PC-9 (cell line): ENCODE measurements around the gene UAP1L1. TPM values are rescaled to one million over a fixed set of nuclear protein-coding genes. Genes with fewer than 3 reads are reported as not detected.

Experiments
- BruUV-seq: library from RNA; stranded (reverse); fragments of 400-500 nt; replicated peaks from 2 replicates; lab custom pipeline; 2021; lab: Mats Ljungman, UMichigan
- CTCF ChIA-PET: fragments of 300-600 bp; sonication (Branson Sonifier 250); formaldehyde crosslinking; loops from one replicate; lab custom pipeline; 2022; ENCODE audit warnings: antibody characterized with exemption; lab: Charles Lee
- POLR2A ChIA-PET: fragments of 300-600 bp; sonication (Branson Sonifier 250); formaldehyde crosslinking; loops from one replicate; lab custom pipeline; 2022; ENCODE audit warnings: antibody characterized with exemption; ENCODE audit not compliant: unreplicated experiment; lab: Charles Lee
- DNase-seq, 2 experiments: peaks; one replicate each; pipeline versions ENCODE4 v3.0.0 to v3.0.0-alpha.2; 2015 to 2022; ENCODE audit warnings: mixed read lengths in 1 of 2
- H2AFZ ChIP-seq: fragments of 200-600 bp; sonication (generic); 2 replicates; pipeline ENCODE4 v1.8.1; 2017; ENCODE audit warnings: antibody characterized with exemption
- H3F3A ChIP-seq: fragments of 200-600 bp; sonication (generic); 2 replicates; pipeline ENCODE4 v1.8.1; 2017; ENCODE audit warnings: antibody characterized with exemption, mild to moderate bottlenecking, low read depth; ENCODE audit not compliant: insufficient read depth
- H3K27ac ChIP-seq: fragments of 200-600 bp; sonication (generic); 2 replicates; pipeline ENCODE4 v1.6.1; 2016; ENCODE audit warnings: mixed run types
- H3K27me3 ChIP-seq: fragments of 200-600 bp; sonication (generic); 2 replicates; pipeline ENCODE4 v1.6.1; 2016; ENCODE audit warnings: low read depth, mixed run types; ENCODE audit not compliant: insufficient read depth
- H3K36me3 ChIP-seq: fragments of 200-600 bp; sonication (generic); 2 replicates; pipeline ENCODE4 v1.6.1; 2016; ENCODE audit warnings: low read depth, mixed run types
- H3K4me1 ChIP-seq: fragments of 200-600 bp; sonication (generic); replicated peaks from 2 replicates; pipeline ENCODE4 v1.6.1; 2016; ENCODE audit warnings: mixed run types; ENCODE audit not compliant: insufficient read depth
- H3K4me2 ChIP-seq: fragments of 200-600 bp; sonication (generic); 2 replicates; pipeline ENCODE4 v1.6.1; 2017; ENCODE audit warnings: mixed run types
- H3K4me3 ChIP-seq: fragments of 200-600 bp; sonication (generic); 2 replicates; pipeline ENCODE4 v1.6.1; 2016; ENCODE audit warnings: mixed run types
- H3K79me2 ChIP-seq: fragments of 200-600 bp; sonication (generic); 2 replicates; pipeline ENCODE4 v1.6.1; 2017; ENCODE audit warnings: low read depth, mixed run types
- H3K9me2 ChIP-seq: fragments of 200-600 bp; sonication (generic); 2 replicates; pipeline ENCODE4 v1.8.1; 2017; ENCODE audit warnings: mild to moderate bottlenecking; ENCODE audit not compliant: insufficient read depth
- H3K9me3 ChIP-seq: fragments of 200-600 bp; sonication (generic); 2 replicates; pipeline ENCODE4 v1.8.1; 2016; ENCODE audit warnings: low read depth; ENCODE audit not compliant: insufficient read depth
- H4K20me1 ChIP-seq: fragments of 200-600 bp; sonication (generic); 2 replicates; pipeline ENCODE4 v1.8.1; 2017; ENCODE audit not compliant: insufficient read depth
- CTCF ChIP-seq: fragments of 200-600 bp; sonication (generic); conservative IDR thresholded peaks from 2 replicates; pipeline ENCODE4 v1.6.1; 2017; ENCODE audit warnings: mixed run types, antibody characterized with exemption, mild to moderate bottlenecking, moderate library complexity
- EZH2 ChIP-seq: fragments of 200-600 bp; sonication (generic); IDR thresholded peaks from 2 replicates; pipeline ENCODE4 v1.8.0; 2017; ENCODE audit warnings: antibody characterized with exemption, low read depth
- intact Hi-C: fragments of 100-400 bp; cut with micrococcal nuclease; formaldehyde crosslinking; loops from one replicate; pipeline ENCODE4 v1.10.0; 2022; ENCODE audit not compliant: unreplicated experiment
- total RNA-seq: library from RNA; stranded (reverse); gene quantifications from 2 replicates; pipeline ENCODE4 v1.2.3, GENCODE V29; 2021

UAP1L1 gene
- total RNA-seq, 1 experiment from 2014 or later = 9.9 TPM

DNA sequence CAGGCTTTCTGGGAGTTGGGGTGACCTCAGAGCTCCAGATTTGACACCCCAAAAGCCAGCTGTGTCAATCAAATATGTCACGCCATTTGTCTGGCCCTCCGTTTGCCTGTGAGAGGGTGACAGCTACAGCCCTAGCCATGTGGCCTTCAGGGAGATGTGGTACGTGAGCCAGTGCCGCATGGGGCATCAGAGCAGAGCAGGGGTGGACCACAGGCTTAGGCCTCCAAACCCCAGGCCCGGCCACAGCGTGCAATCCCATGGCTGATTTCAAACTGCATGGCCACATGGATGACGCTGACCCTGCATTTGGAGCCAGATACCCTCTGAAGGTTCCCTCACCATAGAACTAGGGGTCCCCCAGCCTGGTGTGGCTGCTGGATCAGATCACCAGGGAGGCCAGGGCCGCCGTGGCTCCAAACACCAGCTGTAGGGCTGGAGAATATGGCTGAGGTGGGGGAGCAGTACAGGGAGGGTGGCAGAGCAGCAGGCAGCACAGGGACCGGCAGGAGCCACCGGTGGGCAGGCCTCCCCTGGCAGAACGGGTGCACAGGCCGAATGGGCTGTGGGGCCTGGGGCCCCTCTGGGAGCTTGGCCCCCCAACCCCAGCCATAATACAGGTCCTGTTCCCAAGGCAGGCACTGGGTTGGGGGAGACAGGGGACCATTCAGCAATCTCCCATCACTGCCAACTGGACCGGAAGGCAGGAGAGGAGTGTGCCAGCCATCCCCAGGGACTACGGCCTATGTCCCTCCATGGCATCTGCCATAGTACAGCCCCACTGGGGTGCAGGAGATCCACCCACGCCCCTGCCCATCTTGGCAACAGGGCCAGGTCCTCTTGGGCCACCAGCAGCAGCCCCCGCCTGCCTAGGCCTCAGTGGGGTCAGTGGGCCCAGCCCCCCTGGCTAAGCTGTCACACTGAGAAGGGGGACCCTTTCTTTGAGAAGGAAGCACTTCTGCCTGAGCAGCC, 8.5 kb upstream of the UAP1L1 start:
- no peaks in the 10 kb centered on the region for H3K9me3 ChIP-seq
- no TSS peak for BruUV-seq
- POLR2A ChIA-PET = interaction anchor here (0.6 kb wide), 2 partner anchors 18 to 35 kb away, joined by 3 read pairs; no protein-coding TSS in a partner anchor
- H3K4me1 ChIP-seq = peaks cover 25% of the 10 kb centered on the region
- intact Hi-C loops = loop anchor here (1.0 kb wide), 1 partner anchor 49 kb away; no protein-coding TSS in a partner anchor
- H3K4me3 ChIP-seq = peak overlapping the region; percentile 67
- no peak overlapping the region for H3K27ac ChIP-seq
- H2AFZ ChIP-seq = no peak overlapping the region
- peak overlapping the region; percentile 90 for H3K4me2 ChIP-seq
- no peak for TF ChIP-seq CTCF
- no peak for TF ChIP-seq EZH2
- H3K36me3 ChIP-seq = no peaks in the 10 kb centered on the region
- peaks cover 10% of the 10 kb centered on the region; the same call in 1 of the 2 replicates for H4K20me1 ChIP-seq
- H3K79me2 ChIP-seq = peaks cover 18% of the 10 kb centered on the region; the same call in 1 of the 2 replicates
- CTCF ChIA-PET = interaction anchor here (0.5 to 3.3 kb wide), 11 partner anchors 10 to 168 kb away, joined by 3 to 19 read pairs (median 4); partner anchors contain the start of genes MAN1B1 and NPDC1
- H3K9me2 ChIP-seq = no peaks in the 10 kb centered on the region
- no peak for DNase-seq
- no peaks in the 10 kb centered on the region for H3K27me3 ChIP-seq
- peaks cover 20% of the 10 kb centered on the region for H3F3A ChIP-seq

DNA sequence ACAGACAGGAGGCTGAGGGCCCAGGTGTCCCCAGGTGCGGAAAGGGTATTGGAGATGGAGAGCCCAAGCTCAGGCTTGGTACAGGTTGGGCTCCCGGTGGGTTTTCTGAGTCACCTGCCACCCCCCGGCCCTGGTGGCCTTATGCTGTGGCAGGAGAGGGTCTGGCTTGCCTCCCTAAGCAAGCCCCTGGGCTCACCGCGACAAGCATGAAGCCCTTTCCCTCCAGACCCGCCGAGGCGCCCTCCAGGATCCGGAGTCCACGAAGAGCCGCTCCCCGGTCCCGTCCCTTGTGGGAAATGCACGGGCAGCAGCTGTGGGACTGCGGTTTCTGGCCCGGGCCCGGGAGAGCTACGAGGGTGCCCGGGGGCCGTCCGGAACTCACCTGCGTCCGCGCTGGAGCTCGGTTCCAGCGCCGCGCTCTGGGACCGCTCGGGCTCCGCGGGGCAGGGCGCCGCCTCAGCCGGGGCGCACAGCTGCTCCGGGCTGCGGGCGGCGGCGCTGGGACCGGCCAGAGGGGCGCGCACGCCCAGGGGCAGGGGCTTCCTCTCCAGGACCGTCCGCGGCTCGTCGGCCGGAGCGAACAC, 7.7 kb upstream of the UAP1L1 start:
- TF ChIP-seq EZH2 (no peak), CTCF (no peak)
- ChIA-PET POLR2A (interaction anchor here (0.6 to 0.7 kb wide), 2 partner anchors 35 to 80 kb away, joined by 3 to 10 read pairs; no protein-coding TSS in a partner anchor), CTCF (interaction anchor here (0.5 to 2.0 kb wide), 7 partner anchors 9 to 357 kb away, joined by 3 to 10 read pairs (median 5); partner anchors contain the start of gene DIPK1B)
- Histone ChIP-seq H3K27ac (no peak overlapping the region), H3K36me3 (no peaks in the 10 kb centered on the region), H3K27me3 (no peaks in the 10 kb centered on the region), H3K4me1 (peaks cover 25% of the 10 kb centered on the region), H3K4me3 (peak overlapping the region; percentile 67), H3K4me2 (peak overlapping the region; percentile 90), H2AFZ (no peak overlapping the region; the same call in 1 of the 2 replicates), H3F3A (peaks cover 23% of the 10 kb centered on the region), H3K79me2 (peaks cover 18% of the 10 kb centered on the region; the same call in 1 of the 2 replicates), H3K9me2 (no peaks in the 10 kb centered on the region), H4K20me1 (peaks cover 10% of the 10 kb centered on the region; the same call in 1 of the 2 replicates), H3K9me3 (no peaks in the 10 kb centered on the region)
- DNase-seq = no peak
- no TSS peak for BruUV-seq
- intact Hi-C loops = loop anchor here (1.0 kb wide), 2 partner anchors 17 to 158 kb away; partner anchors contain the start of genes MAN1B1 and RNF224
